ENCODE results near the gene ROR1.

ROR1 gene

GRCh38 chr1:64175639-64176038 lies 401.8 kb downstream of the ROR1 start:
- DNase-seq (ENCODE audit: low spot score): no peak
- peaks cover 43% of the 10 kb centered on the region for H3K27me3 Mint-ChIP-seq (ENCODE audit: low read depth)
- no peak overlapping the region for H3K4me3 Mint-ChIP-seq
- H3K9me3 Mint-ChIP-seq: no peaks in the 10 kb centered on the region
- no peak overlapping the region for H3K27ac Mint-ChIP-seq
- peaks cover 6% of the 10 kb centered on the region for H3K4me1 Mint-ChIP-seq (ENCODE audit: low read depth)
- no peaks in the 10 kb centered on the region for H3K36me3 Mint-ChIP-seq (ENCODE audit: low read depth)

- Mint-ChIP-seq H3K4me3 (no peak overlapping the region), H3K9me3 (no peaks in the 10 kb centered on the region), H3K27me3 (ENCODE audit: low read depth) (peaks cover 39% of the 10 kb centered on the region), H3K36me3 (ENCODE audit: low read depth) (no peaks in the 10 kb centered on the region), H3K27ac (no peak overlapping the region), H3K4me1 (ENCODE audit: low read depth) (peaks cover 5% of the 10 kb centered on the region)
- DNase-seq (ENCODE audit: low spot score): no peak
These were observed 402.8 kb downstream of the ROR1 start for GRCh38 chr1:64176659-64177058.

- Mint-ChIP-seq H3K27ac (no peak overlapping the region), H3K4me3 (no peak overlapping the region), H3K9me3 (no peaks in the 10 kb centered on the region), H3K36me3 (ENCODE audit: low read depth) (no peaks in the 10 kb centered on the region), H3K4me1 (ENCODE audit: low read depth) (no peaks in the 10 kb centered on the region), H3K27me3 (ENCODE audit: low read depth) (peaks cover 27% of the 10 kb centered on the region)
- no peak for DNase-seq (ENCODE audit: low spot score)
These were observed 405.8 kb downstream of the ROR1 start for GRCh38 chr1:64179588-64179987.

- H3K27ac Mint-ChIP-seq: no peak overlapping the region
These were observed 408.4 kb downstream of the ROR1 start for GRCh38 chr1:64182207-64182606.

GRCh38 chr1:64183395-64184002 lies 409.7 kb downstream of the ROR1 start:
- Mint-ChIP-seq H3K27me3 (ENCODE audit: low read depth) (peaks cover 7% of the 10 kb centered on the region), H3K9me3 (no peaks in the 10 kb centered on the region), H3K4me1 (ENCODE audit: low read depth) (no peaks in the 10 kb centered on the region), H3K36me3 (ENCODE audit: low read depth) (no peaks in the 10 kb centered on the region), H3K27ac (no peak overlapping the region), H3K4me3 (no peak overlapping the region)
- no peak for DNase-seq (ENCODE audit: low spot score)

More at GRCh38 chr1:64182207-64182606, 408.4 kb downstream of the ROR1 start:
- H3K4me1 Mint-ChIP-seq (ENCODE audit: low read depth): no peaks in the 10 kb centered on the region
- peaks cover 18% of the 10 kb centered on the region for H3K27me3 Mint-ChIP-seq (ENCODE audit: low read depth)
- no peaks in the 10 kb centered on the region for H3K9me3 Mint-ChIP-seq
- no peaks in the 10 kb centered on the region for H3K36me3 Mint-ChIP-seq (ENCODE audit: low read depth)
- H3K4me3 Mint-ChIP-seq: no peak overlapping the region
- DNase-seq (ENCODE audit: low spot score): no peak

- H3K9me3 Mint-ChIP-seq: no peaks in the 10 kb centered on the region
- H3K4me1 Mint-ChIP-seq (ENCODE audit: low read depth): no peaks in the 10 kb centered on the region
- peaks cover 6% of the 10 kb centered on the region for H3K27me3 Mint-ChIP-seq (ENCODE audit: low read depth)
- no peak overlapping the region for H3K27ac Mint-ChIP-seq
- no peaks in the 10 kb centered on the region for H3K36me3 Mint-ChIP-seq (ENCODE audit: low read depth)
- DNase-seq (ENCODE audit: low spot score): no peak
- H3K4me3 Mint-ChIP-seq: no peak overlapping the region
These were observed 410.2 kb downstream of the ROR1 start for GRCh38 chr1:64184003-64184440.

GRCh38 chr1:64186138-64186897 lies 412.5 kb downstream of the ROR1 start:
- Mint-ChIP-seq H3K27me3 (ENCODE audit: low read depth) (peaks cover 6% of the 10 kb centered on the region), H3K27ac (no peak overlapping the region), H3K4me1 (ENCODE audit: low read depth) (no peaks in the 10 kb centered on the region), H3K4me3 (no peak overlapping the region), H3K9me3 (no peaks in the 10 kb centered on the region), H3K36me3 (ENCODE audit: low read depth) (no peaks in the 10 kb centered on the region)
- DNase-seq (ENCODE audit: low spot score): no peak

- no peaks in the 10 kb centered on the region for H3K9me3 Mint-ChIP-seq
- no peak overlapping the region for H3K27ac Mint-ChIP-seq
- H3K36me3 Mint-ChIP-seq (ENCODE audit: low read depth): no peaks in the 10 kb centered on the region
- no peak for DNase-seq (ENCODE audit: low spot score)
- H3K4me1 Mint-ChIP-seq (ENCODE audit: low read depth): no peaks in the 10 kb centered on the region
- H3K4me3 Mint-ChIP-seq: no peak overlapping the region
- H3K27me3 Mint-ChIP-seq (ENCODE audit: low read depth): peaks cover 4% of the 10 kb centered on the region
These were observed 413.1 kb downstream of the ROR1 start for GRCh38 chr1:64186898-64187280.

GRCh38 chr1:64187646-64188045 lies 413.8 kb downstream of the ROR1 start:
- Mint-ChIP-seq H3K4me3 (no peak overlapping the region), H3K27ac (no peak overlapping the region), H3K27me3 (ENCODE audit: low read depth) (no peaks in the 10 kb centered on the region), H3K4me1 (ENCODE audit: low read depth) (no peaks in the 10 kb centered on the region), H3K36me3 (ENCODE audit: low read depth) (no peaks in the 10 kb centered on the region), H3K9me3 (no peaks in the 10 kb centered on the region)
- DNase-seq (ENCODE audit: low spot score): no peak

- H3K27me3 Mint-ChIP-seq (ENCODE audit: low read depth): no peaks in the 10 kb centered on the region
These were observed 418.5 kb downstream of the ROR1 start for GRCh38 chr1:64192290-64192689.

GRCh38 chr1:64194168-64195080 lies 420.6 kb downstream of the ROR1 start:
- no peaks in the 10 kb centered on the region for H3K4me1 Mint-ChIP-seq (ENCODE audit: low read depth)
- no peaks in the 10 kb centered on the region for H3K27me3 Mint-ChIP-seq (ENCODE audit: low read depth)
- no peaks in the 10 kb centered on the region for H3K36me3 Mint-ChIP-seq (ENCODE audit: low read depth)
- H3K4me3 Mint-ChIP-seq: no peak overlapping the region
- no peak for DNase-seq (ENCODE audit: low spot score)
- H3K27ac Mint-ChIP-seq: no peak overlapping the region
- no peaks in the 10 kb centered on the region for H3K9me3 Mint-ChIP-seq

More at GRCh38 chr1:64192290-64192689, 418.5 kb downstream of the ROR1 start:
- Mint-ChIP-seq H3K4me3 (no peak overlapping the region), H3K36me3 (ENCODE audit: low read depth) (no peaks in the 10 kb centered on the region), H3K9me3 (no peaks in the 10 kb centered on the region), H3K27ac (no peak overlapping the region), H3K4me1 (ENCODE audit: low read depth) (no peaks in the 10 kb centered on the region)
- no peak for DNase-seq (ENCODE audit: low spot score)

- no peak for DNase-seq (ENCODE audit: low spot score)
- Mint-ChIP-seq H3K27ac (no peak overlapping the region), H3K36me3 (ENCODE audit: low read depth) (no peaks in the 10 kb centered on the region), H3K4me3 (no peak overlapping the region), H3K27me3 (ENCODE audit: low read depth) (no peaks in the 10 kb centered on the region), H3K4me1 (ENCODE audit: low read depth) (no peaks in the 10 kb centered on the region), H3K9me3 (no peaks in the 10 kb centered on the region)
These were observed 421.2 kb downstream of the ROR1 start for GRCh38 chr1:64195081-64195395.

GRCh38 chr1:64196074-64196870 lies 422.5 kb downstream of the ROR1 start:
- DNase-seq (ENCODE audit: low spot score): no peak
- Mint-ChIP-seq H3K27ac (no peak overlapping the region), H3K4me1 (ENCODE audit: low read depth) (no peaks in the 10 kb centered on the region), H3K36me3 (ENCODE audit: low read depth) (no peaks in the 10 kb centered on the region), H3K4me3 (no peak overlapping the region), H3K9me3 (no peaks in the 10 kb centered on the region), H3K27me3 (ENCODE audit: low read depth) (no peaks in the 10 kb centered on the region)

Measured in T-helper 2 cell treated with Interferon-gamma antibody and Interleukin-4, amounts not matched to agents 5 μg/mL and 100 μg/mL, for 36 hours (primary cell).